Endothelial cell of umbilical vein (primary cell): ENCODE data around the gene KIAA0232. TPM values are rescaled to one million over a fixed set of nuclear protein-coding genes. Genes with fewer than 3 reads are reported as not detected.

Source experiments
- BruUV-seq: library from RNA; stranded (reverse); fragments of 400-500 nt; replicated peaks from 2 replicates; lab custom pipeline; 2021; lab: Mats Ljungman, UMichigan
- CTCF ChIA-PET: fragments of 300-600, 350-600 bp; sonication (Branson Sonifier 250); formaldehyde crosslinking; loops from one replicate; lab custom pipeline; 2021; ENCODE audit warnings: antibody characterized with exemption, inconsistent platforms; lab: Charles Lee
- POLR2A ChIA-PET: fragments of 300-600, 350-600 bp; sonication (Branson Sonifier 250); formaldehyde crosslinking; loops from one replicate; lab custom pipeline; 2021; ENCODE audit warnings: antibody characterized with exemption, inconsistent platforms; lab: Charles Lee
- DNase-seq: peaks from one replicate; pipeline ENCODE4 v3.0.0-alpha.2; 2011; ENCODE audit warnings: low read depth, low spot score
- FAIRE-seq: peaks from 2 replicates; lab custom pipeline; 2011; peaks lifted over from hg19 to GRCh38; lab: Jason Lieb, UNC
- H2AFZ ChIP-seq: 2 replicates; pipeline ENCODE4 v1.6.0; 2012; ENCODE audit warnings: low read depth, low read length, control low read depth, inconsistent platforms
- H3K27ac ChIP-seq: 2 replicates; pipeline ENCODE4 v1.5.1; 2011; ENCODE audit warnings: low read depth, mild to moderate bottlenecking, control low read depth, low read length, moderate library complexity; ENCODE audit not compliant: insufficient read depth
- H3K27me3 ChIP-seq, 2 experiments: 2 replicates each; pipeline versions ENCODE4 v1.6.0 to v1.6.1; 2011; ENCODE audit warnings: low read length in 2 of 2, mixed read lengths in 1 of 2; ENCODE audit not compliant: control insufficient read depth in 2 of 2, insufficient read depth in 2 of 2
- H3K36me3 ChIP-seq, 2 experiments: 2 replicates in 1 of 2; 3 replicates in 1 of 2; pipeline ENCODE4 v1.5.1; 2011; ENCODE audit warnings: low read length in 2 of 2, mild to moderate bottlenecking in 1 of 2, moderate library complexity in 1 of 2; ENCODE audit not compliant: control insufficient read depth in 2 of 2, insufficient read depth in 2 of 2; ENCODE audit errors: extremely low read depth in 1 of 2
- H3K4me1 ChIP-seq: 3 replicates; pipeline ENCODE4 v1.5.1; 2011; ENCODE audit warnings: mild to moderate bottlenecking, low read length; ENCODE audit not compliant: control insufficient read depth, insufficient read depth; ENCODE audit errors: extremely low read depth
- H3K4me2 ChIP-seq: 2 replicates; pipeline ENCODE4 v1.6.1; 2011; ENCODE audit warnings: low read length, control low read depth, mixed read lengths; ENCODE audit not compliant: insufficient read depth
- H3K4me3 ChIP-seq, 3 experiments: fragments of 200-600 bp in 1 of 3; sonication (generic), shearing (Covaris generic) in 1 of 3; replicated peaks in 1 of 3; 2 replicates each; pipeline ENCODE4 v1.5.1; 2011 to 2016; ENCODE audit warnings: control low read depth in 3 of 3, low read length in 3 of 3, mild to moderate bottlenecking in 2 of 3, inconsistent platforms in 1 of 3, low read depth in 1 of 3, moderate library complexity in 1 of 3; ENCODE audit not compliant: insufficient read depth in 1 of 3
- H3K79me2 ChIP-seq: 2 replicates; pipeline ENCODE4 v1.6.0; 2012; ENCODE audit warnings: low read length, inconsistent platforms; ENCODE audit not compliant: control insufficient read depth, insufficient read depth
- H3K9ac ChIP-seq: replicated peaks from 2 replicates; pipeline ENCODE3; 2011; ENCODE audit warnings: low read length, control low read depth; ENCODE audit not compliant: insufficient read depth; ENCODE audit errors: extremely low read depth
- H3K9me1 ChIP-seq: replicated peaks from 3 replicates; pipeline ENCODE4 v1.6.0; 2011; ENCODE audit warnings: mild to moderate bottlenecking, low read length; ENCODE audit not compliant: control insufficient read depth, insufficient read depth; ENCODE audit errors: extremely low read depth
- H3K9me3 ChIP-seq: replicated peaks from 2 replicates; pipeline ENCODE4 v1.5.1; 2012; ENCODE audit warnings: low read length, inconsistent platforms; ENCODE audit not compliant: control insufficient read depth, insufficient read depth
- H4K20me1 ChIP-seq: replicated peaks from 2 replicates; pipeline ENCODE3; 2011; ENCODE audit warnings: mild to moderate bottlenecking, low read length; ENCODE audit not compliant: control insufficient read depth, insufficient read depth; ENCODE audit errors: extremely low read depth
- CTCF ChIP-seq, 2 donors: IDR thresholded peaks; 1 replicate in 1 of 2; 2 replicates in 1 of 2; pipeline ENCODE4 v1.5.1; 2011; ENCODE audit warnings: low read length in 2 of 2, mild to moderate bottlenecking in 2 of 2, moderate library complexity in 2 of 2, control low read depth in 1 of 2, inconsistent platforms in 1 of 2, low read depth in 1 of 2; ENCODE audit not compliant: insufficient read depth in 1 of 2; ENCODE audit errors: extremely low read depth in 1 of 2
- EZH2 ChIP-seq: IDR thresholded peaks from 2 replicates; pipeline ENCODE4 v1.6.1; 2012; ENCODE audit warnings: borderline replicate concordance, low read depth, mild to moderate bottlenecking, moderate library complexity, low read length, inconsistent platforms; ENCODE audit not compliant: severe bottlenecking
- FOS ChIP-seq: IDR thresholded peaks from 2 replicates; pipeline ENCODE4 v1.6.1; 2011; ENCODE audit warnings: mild to moderate bottlenecking, low read length, moderate library complexity, borderline replicate concordance; ENCODE audit not compliant: insufficient read depth
- GATA2 ChIP-seq: IDR thresholded peaks from 2 replicates; pipeline ENCODE4 v1.7.0; 2011; ENCODE audit warnings: low read depth, mild to moderate bottlenecking, moderate library complexity, mixed read lengths, low read length; ENCODE audit not compliant: insufficient read length, insufficient read depth
- MAX ChIP-seq: IDR thresholded peaks from 2 replicates; pipeline ENCODE4 v1.6.1; 2011; ENCODE audit not compliant: insufficient read depth, insufficient read length
- MYC ChIP-seq: IDR thresholded peaks from one replicate; pipeline ENCODE4 v1.6.1; 2011; ENCODE audit warnings: mild to moderate bottlenecking, low read depth, low read length
- POLR2A ChIP-seq: IDR thresholded peaks from 2 replicates; pipeline ENCODE4 v1.6.1; 2012; ENCODE audit warnings: low read depth, mild to moderate bottlenecking, control low read depth, low read length
- POLR2AphosphoS5 ChIP-seq: IDR thresholded peaks from 2 replicates; pipeline ENCODE4 v1.6.1; 2012; ENCODE audit warnings: low read depth, mild to moderate bottlenecking, control low read depth, low read length, moderate library complexity; ENCODE audit not compliant: insufficient read depth
- dilution Hi-C: fragments of 300-500 bp; cut with MboI; formaldehyde crosslinking; loops from one replicate; pipeline ENCODE4 v1.15.0; 2019; ENCODE audit warnings: low sequenced_read_pairs; ENCODE audit not compliant: extremely low pct_ligation_motif_present
- intact Hi-C: fragments of 100-400 bp; cut with micrococcal nuclease; formaldehyde crosslinking; loops from one replicate; pipeline ENCODE4 v1.10.0; 2022
- polyA plus RNA-seq, 4 experiments: library from polyadenylated mRNA; depleted of rRNA in 3 of 4; stranded (reverse) in 3 of 4; unstranded in 1 of 4; fragments of >200 nt; gene quantifications; 2 replicates each; pipeline versions ENCODE4 v1.2.1 to v1.2.3, GENCODE V29; 2011 to 2012; ENCODE audit warnings: missing spikeins in 1 of 4
- total RNA-seq: library from RNA; stranded (reverse); gene quantifications from 2 replicates; pipeline ENCODE4 v1.2.3, GENCODE V29; 2021

The KIAA0232 gene
- total and polyA plus RNA-seq, 2 donors (not counting 3 experiments of a cell fraction or from before 2014, with no cell fraction given) = 5.3 to 18.4 TPM

- H3K9me1 ChIP-seq = no peaks in the 10 kb centered on the region
- POLR2A ChIA-PET = no interaction called here
- TF ChIP-seq GATA2 (no peak), MAX (no peak), EZH2 (no peak)
- H3K27me3 ChIP-seq = no peaks in the 10 kb centered on the region
- no peaks in the 10 kb centered on the region for H3K9me3 ChIP-seq
- no peaks in the 10 kb centered on the region for H3K4me1 ChIP-seq
- H2AFZ ChIP-seq = no peak overlapping the region
- H4K20me1 ChIP-seq = no peaks in the 10 kb centered on the region
- H3K36me3 ChIP-seq = peaks cover 0 to 2% of the 10 kb centered on the region in 2 experiments
- H3K4me2 ChIP-seq = no peak overlapping the region
- no TSS peak for BruUV-seq
- H3K27ac ChIP-seq = no peak overlapping the region
- intact Hi-C loops (no loop called here), dilution Hi-C loops (no loop called here)
- H3K79me2 ChIP-seq = no peaks in the 10 kb centered on the region
- no peak overlapping the region for H3K9ac ChIP-seq
- DNase-seq (no peak), FAIRE-seq (no peak)
- H3K4me3 ChIP-seq = no peak overlapping the region
- CTCF ChIA-PET = interaction anchor here (0.7 kb wide), 1 partner anchor 11 kb away, joined by 3 read pairs; no protein-coding TSS in a partner anchor
Measured at GRCh38 chr4:6888506-6889071, 106.1 kb downstream of the KIAA0232 start.

GRCh38 chr4:6889101-6889735, 106.7 kb downstream of the KIAA0232 start:
- Histone ChIP-seq H3K4me1 (no peaks in the 10 kb centered on the region), H3K4me3 (no peak overlapping the region), H3K9ac (no peak overlapping the region), H2AFZ (no peak overlapping the region), H3K27ac (no peak overlapping the region), H3K27me3 (no peaks in the 10 kb centered on the region), H3K9me3 (no peaks in the 10 kb centered on the region), H3K4me2 (no peak overlapping the region), H3K36me3 (peaks cover 0 to 1% of the 10 kb centered on the region in 2 experiments), H3K9me1 (no peaks in the 10 kb centered on the region), H3K79me2 (no peaks in the 10 kb centered on the region), H4K20me1 (no peaks in the 10 kb centered on the region)
- no TSS peak for BruUV-seq
- TF ChIP-seq GATA2 (no peak), POLR2AphosphoS5 (no peak), CTCF (IDR thresholded peaks at IDR 0.05; ENCODE audit: extremely low read depth in 1 of 2, insufficient read depth in 1 of 2, low read depth in 1 of 2, low read length in 2 of 2) (no peak), MYC (no peak), FOS (no peak), EZH2 (no peak), POLR2A (no peak)
- intact Hi-C loops = no loop called here
- dilution Hi-C loops = no loop called here
- DNase-seq (no peak), FAIRE-seq (no peak)
- CTCF ChIA-PET = interaction anchor here (0.7 kb wide), 1 partner anchor 10 kb away, joined by 3 read pairs; no protein-coding TSS in a partner anchor
- POLR2A ChIA-PET = no interaction called here
